ENCODE results near the gene PALLD.

The PALLD gene

GRCh38 chr4:168751263-168752225, 254.7 kb downstream of the PALLD start:
- Histone ChIP-seq H3K27ac (ENCODE audit: low read length) (no peak overlapping the region), H3K9me3 (ENCODE audit: insufficient read depth, low read length, severe bottlenecking) (no peaks in the 10 kb centered on the region), H3K27me3 (ENCODE audit: insufficient read depth, low read length, poor library complexity) (no peaks in the 10 kb centered on the region), H2AFZ (ENCODE audit: low read depth, low read length) (no peak overlapping the region), H3K4me2 (ENCODE audit: insufficient read depth, low read length) (no peak overlapping the region), H3K79me2 (ENCODE audit: insufficient read depth, low read length) (no peaks in the 10 kb centered on the region), H3K4me3 (ENCODE audit: low read depth in 1 of 2, low read length in 2 of 2) (no peak overlapping the region), H3K9ac (ENCODE audit: low read depth, low read length) (no peak overlapping the region), H3K4me1 (ENCODE audit: insufficient read depth, low read length) (no peaks in the 10 kb centered on the region), H4K20me1 (ENCODE audit: insufficient read depth, low read length) (no peaks in the 10 kb centered on the region), H3K36me3 (ENCODE audit: insufficient read depth, low read length) (no peaks in the 10 kb centered on the region)
- ATAC-seq (ENCODE audit: insufficient read depth, low read depth) (no peak), DNase-seq (no peak)
- TF ChIP-seq CTCF (IDR thresholded peaks at IDR 0.05; ENCODE audit: borderline replicate concordance, extremely low read depth, low read length, poor library complexity, severe bottlenecking) (no peak), EZH2 (IDR thresholded peaks at IDR 0.05; ENCODE audit: borderline replicate concordance, low read depth, low read length, severe bottlenecking) (no peak)

- Histone ChIP-seq H3K4me1 (ENCODE audit: insufficient read depth, low read length) (no peaks in the 10 kb centered on the region), H3K27me3 (ENCODE audit: insufficient read depth, low read length, poor library complexity) (no peaks in the 10 kb centered on the region), H3K4me2 (ENCODE audit: insufficient read depth, low read length) (no peak overlapping the region), H3K79me2 (ENCODE audit: insufficient read depth, low read length) (no peaks in the 10 kb centered on the region), H3K27ac (ENCODE audit: low read length) (no peak overlapping the region), H3K9ac (ENCODE audit: low read depth, low read length) (no peak overlapping the region), H3K9me3 (ENCODE audit: insufficient read depth, low read length, severe bottlenecking) (no peaks in the 10 kb centered on the region), H2AFZ (ENCODE audit: low read depth, low read length) (no peak overlapping the region), H3K36me3 (ENCODE audit: insufficient read depth, low read length) (no peaks in the 10 kb centered on the region), H4K20me1 (ENCODE audit: insufficient read depth, low read length) (no peaks in the 10 kb centered on the region), H3K4me3 (ENCODE audit: low read depth in 1 of 2, low read length in 2 of 2) (no peak overlapping the region)
- DNase-seq: no peak
- ATAC-seq (ENCODE audit: insufficient read depth, low read depth): no peak
- TF ChIP-seq EZH2 (IDR thresholded peaks at IDR 0.05; ENCODE audit: borderline replicate concordance, low read depth, low read length, severe bottlenecking): no peak
These were observed 259.0 kb downstream of the PALLD start for GRCh38 chr4:168755598-168756477.

- H3K79me2 ChIP-seq (ENCODE audit: insufficient read depth, low read length): no peaks in the 10 kb centered on the region
- H3K36me3 ChIP-seq (ENCODE audit: insufficient read depth, low read length): no peaks in the 10 kb centered on the region
- H2AFZ ChIP-seq (ENCODE audit: low read depth, low read length): no peak overlapping the region
- no peaks in the 10 kb centered on the region for H3K27me3 ChIP-seq (ENCODE audit: insufficient read depth, low read length, poor library complexity)
- ATAC-seq (ENCODE audit: insufficient read depth, low read depth) (no peak), DNase-seq (no peak)
- H3K4me3 ChIP-seq (ENCODE audit: low read depth in 1 of 2, low read length in 2 of 2): no peak overlapping the region
- no peak overlapping the region for H3K9ac ChIP-seq (ENCODE audit: low read depth, low read length)
- no peak overlapping the region for H3K27ac ChIP-seq (ENCODE audit: low read length)
- no peaks in the 10 kb centered on the region for H4K20me1 ChIP-seq (ENCODE audit: insufficient read depth, low read length)
- no peaks in the 10 kb centered on the region for H3K9me3 ChIP-seq (ENCODE audit: insufficient read depth, low read length, severe bottlenecking)
- H3K4me1 ChIP-seq (ENCODE audit: insufficient read depth, low read length): no peaks in the 10 kb centered on the region
- TF ChIP-seq EZH2 (IDR thresholded peaks at IDR 0.05; ENCODE audit: borderline replicate concordance, low read depth, low read length, severe bottlenecking): no peak
- no peak for TF ChIP-seq CTCF (IDR thresholded peaks at IDR 0.05; ENCODE audit: borderline replicate concordance, extremely low read depth, low read length, poor library complexity, severe bottlenecking)
- no peak overlapping the region for H3K4me2 ChIP-seq (ENCODE audit: insufficient read depth, low read length)
These were observed 260.6 kb downstream of the PALLD start for GRCh38 chr4:168757500-168757899.
